ENCODE results near the gene PIK3C3. TPM values are rescaled to one million over a fixed set of nuclear protein-coding genes. Genes with fewer than 3 reads are reported as not detected.

Gene PIK3C3
- total and polyA plus RNA-seq, 2 of the 8 experiments (the other 6 are each of a cell fraction or from before 2014, with no cell fraction given): 15.3 to 47.4 TPM

GRCh38 chr18:41982942-41983660 is 28.1 kb downstream of the PIK3C3 start (continued):
- no peak for TF ChIP-seq ATF2 (IDR thresholded peaks at IDR 0.05; ENCODE audit: low read length)
- TF ChIP-seq CHD2 (IDR thresholded peaks at IDR 0.05; ENCODE audit: low read length): no peak
- TF ChIP-seq RNF2 (IDR thresholded peaks at IDR 0.05; ENCODE audit: borderline replicate concordance, low read depth, low read length, missing control alignments, poor library complexity, severe bottlenecking): no peak
- no peak for TF ChIP-seq KDM4A (IDR thresholded peaks at IDR 0.05; ENCODE audit: low read depth, low read length, severe bottlenecking)
- no peak for TF ChIP-seq MAFK (IDR thresholded peaks at IDR 0.05; ENCODE audit: low read depth, low read length)
- no peak for TF ChIP-seq NRF1 (IDR thresholded peaks at IDR 0.05; ENCODE audit: low read depth, low read length)
